H1 (cell line): ENCODE data around the gene ZNF70. TPM values are rescaled to one million over a fixed set of nuclear protein-coding genes. Genes with fewer than 3 reads are reported as not detected.

ENCODE experiments used
- NANOG ChIP-seq: IDR thresholded peaks from 2 replicates; pipeline ENCODE4 v1.6.1; 2011; ENCODE audit warnings: low read length, low read depth, mild to moderate bottlenecking, inconsistent platforms; ENCODE audit not compliant: insufficient read depth, poor library complexity, severe bottlenecking
- USF2 ChIP-seq: IDR thresholded peaks from 2 replicates; pipeline ENCODE4 v1.6.1; 2011; ENCODE audit warnings: low read length, improper control_type of control experiment
- polyA plus RNA-seq, 7 experiments: library from polyadenylated mRNA; depleted of rRNA in 3 of 7; stranded (reverse) in 5 of 7; unstranded in 2 of 7; fragments of >200 nt in 5 of 7; fragments of 200-250 nt in 2 of 7; gene quantifications; 1 replicate in 5 of 7; 2 replicates in 1 of 7; 4 replicates in 1 of 7; pipeline versions ENCODE4 v1.2.1 to v1.2.3, GENCODE V29; 2011 to 2013; ENCODE audit warnings: missing spikeins in 2 of 7, mixed read lengths in 2 of 7
- total RNA-seq: library from RNA; stranded (reverse); fragmentation: NEBNext Ultra II Directional; extraction: Animal tissue kit (Norgen Biotek cat#: 25700); gene quantifications from 2 replicates; pipeline ENCODE4 v1.2.1, GENCODE V29; 2021

ZNF70 gene
- total and polyA plus RNA-seq, 2 of the 8 experiments (the other 6 are each of a cell fraction or from before 2014, with no cell fraction given): 1.1 to 2.6 TPM

GRCh38 chr22:23790819-23791737 lies 40.2 kb upstream of the ZNF70 start (continued):
- TF ChIP-seq USF2 (no peak), NANOG (no peak)
